GM23338 (cell line): ENCODE data around the gene POGZ. TPM values are rescaled to one million over a fixed set of nuclear protein-coding genes. Genes with fewer than 3 reads are reported as not detected.
A peak's percentile ranks its signal among the peaks of the same experiment; 100 is the strongest.

Experiments
- ATAC-seq: fragments of 200-7000 bp; cut with Tn5 transposase; 3 replicates; pipeline ENCODE4 v1.9.1; 2020
- DNase-seq: peaks from one replicate; pipeline ENCODE4 v3.0.0-alpha.2; 2015; ENCODE audit warnings: low spot score
- H2AFZ ChIP-seq: fragments of 200-600 bp; sonication (generic); 2 replicates; pipeline ENCODE4 v1.8.0; 2016; ENCODE audit warnings: antibody characterized with exemption, mild to moderate bottlenecking, moderate library complexity
- H3F3A ChIP-seq: fragments of 200-600 bp; sonication (generic); replicated peaks from 2 replicates; pipeline ENCODE4 v1.8.0; 2017; ENCODE audit warnings: antibody characterized with exemption, mixed run types, low read depth
- H3K27ac ChIP-seq: fragments of 200-600 bp; sonication (generic); 2 replicates; pipeline ENCODE4 v1.6.1; 2016; ENCODE audit warnings: low read depth
- H3K27me3 ChIP-seq: fragments of 200-600 bp; sonication (generic); 2 replicates; pipeline ENCODE4 v1.8.0; 2016; ENCODE audit warnings: mild to moderate bottlenecking, mixed run types, moderate library complexity; ENCODE audit not compliant: insufficient read depth
- H3K36me3 ChIP-seq: fragments of 200-600 bp; sonication (generic); 2 replicates; pipeline ENCODE4 v1.8.0; 2016; ENCODE audit warnings: mild to moderate bottlenecking; ENCODE audit not compliant: insufficient read depth
- H3K4me1 ChIP-seq: fragments of 200-600 bp; sonication (generic); 2 replicates; pipeline ENCODE4 v1.8.0; 2016; ENCODE audit warnings: mild to moderate bottlenecking, moderate library complexity; ENCODE audit not compliant: insufficient read depth
- H3K4me2 ChIP-seq: fragments of 200-600 bp; sonication (generic); 2 replicates; pipeline ENCODE4 v1.7.1; 2017; ENCODE audit warnings: mixed run types
- H3K4me3 ChIP-seq: fragments of 200-600 bp; sonication (generic); 2 replicates; pipeline ENCODE4 v1.6.1; 2016; ENCODE audit warnings: mixed run types
- H3K79me2 ChIP-seq: fragments of 200-600 bp; sonication (generic); replicated peaks from 2 replicates; pipeline ENCODE4 v1.8.0; 2017; ENCODE audit warnings: mild to moderate bottlenecking; ENCODE audit not compliant: insufficient read depth
- H3K9me2 ChIP-seq: fragments of 200-600 bp; sonication (generic); 2 replicates; pipeline ENCODE4 v1.8.0; 2017; ENCODE audit not compliant: insufficient read depth
- H4K20me1 ChIP-seq: fragments of 200-600 bp; sonication (generic); replicated peaks from 2 replicates; pipeline ENCODE4 v1.8.0; 2017; ENCODE audit warnings: mild to moderate bottlenecking; ENCODE audit not compliant: insufficient read depth
- H3K27ac Mint-ChIP-seq: 2 replicates; pipeline ENCODE4 v1.8.0; 2020; ENCODE audit warnings: inconsistent platforms, mild to moderate bottlenecking, moderate library complexity, mixed read lengths
- H3K27me3 Mint-ChIP-seq: 3 replicates; pipeline ENCODE4 v1.8.0; 2022; ENCODE audit warnings: low read depth, mild to moderate bottlenecking, moderate library complexity, mixed read lengths, inconsistent platforms; ENCODE audit not compliant: insufficient read depth, poor library complexity
- H3K36me3 Mint-ChIP-seq: 3 replicates; pipeline ENCODE4 v1.8.0; 2021; ENCODE audit warnings: low read depth, mild to moderate bottlenecking, inconsistent platforms, moderate library complexity, mixed read lengths
- H3K4me1 Mint-ChIP-seq: 3 replicates; pipeline ENCODE4 v1.8.0; 2020; ENCODE audit warnings: mild to moderate bottlenecking, inconsistent platforms, mixed read lengths
- H3K4me3 Mint-ChIP-seq: 3 replicates; pipeline ENCODE4 v1.8.0; 2021; ENCODE audit warnings: moderate library complexity, mild to moderate bottlenecking, inconsistent platforms, mixed read lengths
- H3K9me3 Mint-ChIP-seq: 3 replicates; pipeline ENCODE4 v1.8.0; 2020; ENCODE audit warnings: moderate library complexity, mild to moderate bottlenecking, inconsistent platforms, mixed read lengths
- ZNF114 ChIP-seq: fragments of 250-450 bp; sonication (Bioruptor Pico); IDR thresholded peaks from 2 replicates; pipeline ENCODE4 v1.5.0; 2020; ENCODE audit warnings: mild to moderate bottlenecking, moderate library complexity
- polyA plus RNA-seq: library from polyadenylated mRNA; unstranded; fragments of >200 nt; fragmentation: Nextera tagmentation; extraction: Ambion mirVana; gene quantifications from 2 replicates; pipeline ENCODE4 v1.2.1, GENCODE V29; 2016
- total RNA-seq: library from RNA; depleted of rRNA; stranded (reverse); fragments of >200 nt; shearing (Covaris generic); gene quantifications from 2 replicates; pipeline ENCODE4 v1.2.3, GENCODE V29; 2014
- TF ChIP-seq, protein P1 (sequence below): IDR thresholded peaks from one replicate; pipeline ENCODE4 v1.6.1; 2018; ENCODE audit warnings: antibody characterized with exemption; ENCODE audit not compliant: unreplicated experiment
- TF ChIP-seq, protein P2 (sequence below): fragments of 250-450 bp; sonication (Bioruptor Pico); IDR thresholded peaks from 2 replicates; pipeline ENCODE4 v1.5.0; 2020; ENCODE audit warnings: mild to moderate bottlenecking, moderate library complexity

POGZ gene
- total and polyA plus RNA-seq, 2 experiments from 2014 or later, result 47.0 to 72.5 TPM

GRCh38 chr1:151494741-151495281 is 35.5 kb upstream of the POGZ start:
- Histone ChIP-seq H3F3A (no peaks in the 10 kb centered on the region), H2AFZ (no peak overlapping the region), H3K36me3 (no peaks in the 10 kb centered on the region), H3K27ac (no peak overlapping the region), H3K79me2 (no peaks in the 10 kb centered on the region), H3K9me2 (no peaks in the 10 kb centered on the region), H3K4me2 (no peak overlapping the region), H4K20me1 (no peaks in the 10 kb centered on the region), H3K4me3 (no peak overlapping the region), H3K27me3 (no peaks in the 10 kb centered on the region), H3K4me1 (no peaks in the 10 kb centered on the region; the same call in 1 of the 2 replicates)
- H3K9me3 Mint-ChIP-seq, result no peaks in the 10 kb centered on the region
- peaks cover 5% of the 10 kb centered on the region for H3K27me3 Mint-ChIP-seq
- H3K4me1 Mint-ChIP-seq, result peaks cover 4% of the 10 kb centered on the region; the same call in 1 of the 3 replicates
- ATAC-seq, result peak; percentile 63
- H3K36me3 Mint-ChIP-seq, result no peaks in the 10 kb centered on the region
- DNase-seq, result no peak
- no peak overlapping the region for H3K4me3 Mint-ChIP-seq
- TF ChIP-seq ZNF114, result no peak
- TF ChIP-seq, protein P1, sequence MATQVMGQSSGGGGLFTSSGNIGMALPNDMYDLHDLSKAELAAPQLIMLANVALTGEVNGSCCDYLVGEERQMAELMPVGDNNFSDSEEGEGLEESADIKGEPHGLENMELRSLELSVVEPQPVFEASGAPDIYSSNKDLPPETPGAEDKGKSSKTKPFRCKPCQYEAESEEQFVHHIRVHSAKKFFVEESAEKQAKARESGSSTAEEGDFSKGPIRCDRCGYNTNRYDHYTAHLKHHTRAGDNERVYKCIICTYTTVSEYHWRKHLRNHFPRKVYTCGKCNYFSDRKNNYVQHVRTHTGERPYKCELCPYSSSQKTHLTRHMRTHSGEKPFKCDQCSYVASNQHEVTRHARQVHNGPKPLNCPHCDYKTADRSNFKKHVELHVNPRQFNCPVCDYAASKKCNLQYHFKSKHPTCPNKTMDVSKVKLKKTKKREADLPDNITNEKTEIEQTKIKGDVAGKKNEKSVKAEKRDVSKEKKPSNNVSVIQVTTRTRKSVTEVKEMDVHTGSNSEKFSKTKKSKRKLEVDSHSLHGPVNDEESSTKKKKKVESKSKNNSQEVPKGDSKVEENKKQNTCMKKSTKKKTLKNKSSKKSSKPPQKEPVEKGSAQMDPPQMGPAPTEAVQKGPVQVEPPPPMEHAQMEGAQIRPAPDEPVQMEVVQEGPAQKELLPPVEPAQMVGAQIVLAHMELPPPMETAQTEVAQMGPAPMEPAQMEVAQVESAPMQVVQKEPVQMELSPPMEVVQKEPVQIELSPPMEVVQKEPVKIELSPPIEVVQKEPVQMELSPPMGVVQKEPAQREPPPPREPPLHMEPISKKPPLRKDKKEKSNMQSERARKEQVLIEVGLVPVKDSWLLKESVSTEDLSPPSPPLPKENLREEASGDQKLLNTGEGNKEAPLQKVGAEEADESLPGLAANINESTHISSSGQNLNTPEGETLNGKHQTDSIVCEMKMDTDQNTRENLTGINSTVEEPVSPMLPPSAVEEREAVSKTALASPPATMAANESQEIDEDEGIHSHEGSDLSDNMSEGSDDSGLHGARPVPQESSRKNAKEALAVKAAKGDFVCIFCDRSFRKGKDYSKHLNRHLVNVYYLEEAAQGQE, result no peak
- TF ChIP-seq, protein P2, sequence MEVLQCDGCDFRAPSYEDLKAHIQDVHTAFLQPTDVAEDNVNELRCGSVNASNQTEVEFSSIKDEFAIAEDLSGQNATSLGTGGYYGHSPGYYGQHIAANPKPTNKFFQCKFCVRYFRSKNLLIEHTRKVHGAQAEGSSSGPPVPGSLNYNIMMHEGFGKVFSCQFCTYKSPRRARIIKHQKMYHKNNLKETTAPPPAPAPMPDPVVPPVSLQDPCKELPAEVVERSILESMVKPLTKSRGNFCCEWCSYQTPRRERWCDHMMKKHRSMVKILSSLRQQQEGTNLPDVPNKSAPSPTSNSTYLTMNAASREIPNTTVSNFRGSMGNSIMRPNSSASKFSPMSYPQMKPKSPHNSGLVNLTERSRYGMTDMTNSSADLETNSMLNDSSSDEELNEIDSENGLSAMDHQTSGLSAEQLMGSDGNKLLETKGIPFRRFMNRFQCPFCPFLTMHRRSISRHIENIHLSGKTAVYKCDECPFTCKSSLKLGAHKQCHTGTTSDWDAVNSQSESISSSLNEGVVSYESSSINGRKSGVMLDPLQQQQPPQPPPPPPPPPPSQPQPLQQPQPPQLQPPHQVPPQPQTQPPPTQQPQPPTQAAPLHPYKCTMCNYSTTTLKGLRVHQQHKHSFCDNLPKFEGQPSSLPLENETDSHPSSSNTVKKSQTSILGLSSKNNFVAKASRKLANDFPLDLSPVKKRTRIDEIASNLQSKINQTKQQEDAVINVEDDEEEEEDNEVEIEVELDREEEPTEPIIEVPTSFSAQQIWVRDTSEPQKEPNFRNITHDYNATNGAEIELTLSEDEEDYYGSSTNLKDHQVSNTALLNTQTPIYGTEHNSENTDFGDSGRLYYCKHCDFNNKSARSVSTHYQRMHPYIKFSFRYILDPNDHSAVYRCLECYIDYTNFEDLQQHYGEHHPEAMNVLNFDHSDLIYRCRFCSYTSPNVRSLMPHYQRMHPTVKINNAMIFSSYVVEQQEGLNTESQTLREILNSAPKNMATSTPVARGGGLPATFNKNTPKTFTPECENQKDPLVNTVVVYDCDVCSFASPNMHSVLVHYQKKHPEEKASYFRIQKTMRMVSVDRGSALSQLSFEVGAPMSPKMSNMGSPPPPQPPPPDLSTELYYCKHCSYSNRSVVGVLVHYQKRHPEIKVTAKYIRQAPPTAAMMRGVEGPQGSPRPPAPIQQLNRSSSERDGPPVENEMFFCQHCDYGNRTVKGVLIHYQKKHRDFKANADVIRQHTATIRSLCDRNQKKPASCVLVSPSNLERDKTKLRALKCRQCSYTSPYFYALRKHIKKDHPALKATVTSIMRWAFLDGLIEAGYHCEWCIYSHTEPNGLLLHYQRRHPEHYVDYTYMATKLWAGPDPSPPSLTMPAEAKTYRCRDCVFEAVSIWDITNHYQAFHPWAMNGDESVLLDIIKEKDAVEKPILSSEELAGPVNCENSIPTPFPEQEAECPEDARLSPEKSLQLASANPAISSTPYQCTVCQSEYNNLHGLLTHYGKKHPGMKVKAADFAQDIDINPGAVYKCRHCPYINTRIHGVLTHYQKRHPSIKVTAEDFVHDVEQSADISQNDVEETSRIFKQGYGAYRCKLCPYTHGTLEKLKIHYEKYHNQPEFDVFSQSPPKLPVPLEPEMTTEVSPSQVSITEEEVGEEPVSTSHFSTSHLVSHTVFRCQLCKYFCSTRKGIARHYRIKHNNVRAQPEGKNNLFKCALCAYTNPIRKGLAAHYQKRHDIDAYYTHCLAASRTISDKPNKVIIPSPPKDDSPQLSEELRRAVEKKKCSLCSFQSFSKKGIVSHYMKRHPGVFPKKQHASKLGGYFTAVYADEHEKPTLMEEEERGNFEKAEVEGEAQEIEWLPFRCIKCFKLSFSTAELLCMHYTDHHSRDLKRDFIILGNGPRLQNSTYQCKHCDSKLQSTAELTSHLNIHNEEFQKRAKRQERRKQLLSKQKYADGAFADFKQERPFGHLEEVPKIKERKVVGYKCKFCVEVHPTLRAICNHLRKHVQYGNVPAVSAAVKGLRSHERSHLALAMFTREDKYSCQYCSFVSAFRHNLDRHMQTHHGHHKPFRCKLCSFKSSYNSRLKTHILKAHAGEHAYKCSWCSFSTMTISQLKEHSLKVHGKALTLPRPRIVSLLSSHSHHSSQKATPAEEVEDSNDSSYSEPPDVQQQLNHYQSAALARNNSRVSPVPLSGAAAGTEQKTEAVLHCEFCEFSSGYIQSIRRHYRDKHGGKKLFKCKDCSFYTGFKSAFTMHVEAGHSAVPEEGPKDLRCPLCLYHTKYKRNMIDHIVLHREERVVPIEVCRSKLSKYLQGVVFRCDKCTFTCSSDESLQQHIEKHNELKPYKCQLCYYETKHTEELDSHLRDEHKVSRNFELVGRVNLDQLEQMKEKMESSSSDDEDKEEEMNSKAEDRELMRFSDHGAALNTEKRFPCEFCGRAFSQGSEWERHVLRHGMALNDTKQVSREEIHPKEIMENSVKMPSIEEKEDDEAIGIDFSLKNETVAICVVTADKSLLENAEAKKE, result no peak
- no peak overlapping the region for H3K27ac Mint-ChIP-seq
